Osteoblast (primary cell): ENCODE measurements around the gene SLC7A8. TPM values are rescaled to one million over a fixed set of nuclear protein-coding genes. Genes with fewer than 3 reads are reported as not detected.

Experiments
- DNase-seq: peaks from one replicate; pipeline ENCODE4 v3.0.0; 2011; ENCODE audit warnings: low spot score, mixed read lengths; ENCODE audit not compliant: insufficient read length; ENCODE audit errors: missing footprints
- H2AFZ ChIP-seq: 2 replicates; pipeline ENCODE4 v1.6.0; 2011; ENCODE audit warnings: mild to moderate bottlenecking, low read length
- H3K27ac ChIP-seq: 2 replicates; pipeline ENCODE4 v1.5.1; 2011; ENCODE audit warnings: mild to moderate bottlenecking, low read depth, low read length, moderate library complexity
- H3K27me3 ChIP-seq: 2 replicates; pipeline ENCODE4 v1.6.0; 2012; ENCODE audit warnings: mild to moderate bottlenecking, control low read depth, inconsistent platforms, low read length, moderate library complexity; ENCODE audit not compliant: insufficient read depth
- H3K36me3 ChIP-seq: 2 replicates; pipeline ENCODE4 v1.5.1; 2011; ENCODE audit warnings: mild to moderate bottlenecking, low read length, control low read depth, moderate library complexity; ENCODE audit not compliant: insufficient read depth
- H3K4me1 ChIP-seq: 2 replicates; pipeline ENCODE4 v1.5.1; 2011; ENCODE audit warnings: mild to moderate bottlenecking, low read length, control low read depth, moderate library complexity; ENCODE audit not compliant: insufficient read depth
- H3K4me2 ChIP-seq: 2 replicates; pipeline ENCODE4 v1.6.0; 2011; ENCODE audit warnings: mild to moderate bottlenecking, low read length; ENCODE audit not compliant: insufficient read depth
- H3K4me3 ChIP-seq: fragments of 200-600 bp; sonication (generic); 3 replicates; pipeline ENCODE4 v1.5.1; 2012; ENCODE audit warnings: mild to moderate bottlenecking, low read length, inconsistent platforms; ENCODE audit not compliant: insufficient read depth
- H3K79me2 ChIP-seq: 2 replicates; pipeline ENCODE4 v1.6.0; 2012; ENCODE audit warnings: mild to moderate bottlenecking, low read length, control low read depth, inconsistent platforms; ENCODE audit not compliant: insufficient read depth
- H3K9me3 ChIP-seq: 2 replicates; pipeline ENCODE4 v1.5.1; 2011; ENCODE audit warnings: low read depth, low read length, control low read depth
- H4K20me1 ChIP-seq: 2 replicates; pipeline ENCODE4 v1.6.0; 2012; ENCODE audit warnings: mild to moderate bottlenecking, low read length, control low read depth; ENCODE audit not compliant: insufficient read depth
- total RNA-seq: library from RNA; depleted of rRNA; stranded (reverse); fragments of >200 nt; gene quantifications from 2 replicates; pipeline ENCODE4 v1.2.3, GENCODE V29; 2012
- TF ChIP-seq, protein P1 (sequence below): IDR thresholded peaks from 2 replicates; pipeline ENCODE4 v1.5.1; 2011; ENCODE audit warnings: mild to moderate bottlenecking, low read depth, low read length, moderate library complexity; ENCODE audit errors: extremely low read depth

SLC7A8 gene
- total RNA-seq, 1 donor = 4.3 TPM

DNA sequence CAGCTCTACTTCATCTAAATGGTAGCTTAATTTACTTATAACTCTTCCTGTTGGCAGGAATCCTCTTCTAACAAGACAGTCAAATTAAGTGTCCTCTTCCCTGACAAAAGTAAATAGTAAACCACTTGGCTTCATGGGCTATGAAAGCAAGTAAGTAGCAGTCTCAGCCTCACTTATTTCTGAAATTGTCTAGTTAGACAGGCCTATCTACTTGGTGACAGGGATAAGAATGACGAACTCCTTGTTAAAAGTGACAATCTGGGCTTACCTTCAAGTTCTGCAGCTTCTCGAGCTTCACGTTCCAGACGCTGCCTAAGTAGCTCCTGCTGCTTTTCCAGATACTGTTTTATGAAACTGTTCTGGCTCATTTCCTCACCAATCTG is 93.2 kb downstream of the SLC7A8 start:
- Histone ChIP-seq H3K79me2 (peaks cover 82% of the 10 kb centered on the region), H3K36me3 (peaks cover 63% of the 10 kb centered on the region), H3K27me3 (no peaks in the 10 kb centered on the region), H3K9me3 (no peaks in the 10 kb centered on the region), H3K4me3 (no peak overlapping the region), H3K4me2 (no peak overlapping the region), H3K4me1 (peaks cover 25% of the 10 kb centered on the region), H3K27ac (no peak overlapping the region), H2AFZ (no peak overlapping the region), H4K20me1 (peaks cover 22% of the 10 kb centered on the region)
- TF ChIP-seq, protein P1, sequence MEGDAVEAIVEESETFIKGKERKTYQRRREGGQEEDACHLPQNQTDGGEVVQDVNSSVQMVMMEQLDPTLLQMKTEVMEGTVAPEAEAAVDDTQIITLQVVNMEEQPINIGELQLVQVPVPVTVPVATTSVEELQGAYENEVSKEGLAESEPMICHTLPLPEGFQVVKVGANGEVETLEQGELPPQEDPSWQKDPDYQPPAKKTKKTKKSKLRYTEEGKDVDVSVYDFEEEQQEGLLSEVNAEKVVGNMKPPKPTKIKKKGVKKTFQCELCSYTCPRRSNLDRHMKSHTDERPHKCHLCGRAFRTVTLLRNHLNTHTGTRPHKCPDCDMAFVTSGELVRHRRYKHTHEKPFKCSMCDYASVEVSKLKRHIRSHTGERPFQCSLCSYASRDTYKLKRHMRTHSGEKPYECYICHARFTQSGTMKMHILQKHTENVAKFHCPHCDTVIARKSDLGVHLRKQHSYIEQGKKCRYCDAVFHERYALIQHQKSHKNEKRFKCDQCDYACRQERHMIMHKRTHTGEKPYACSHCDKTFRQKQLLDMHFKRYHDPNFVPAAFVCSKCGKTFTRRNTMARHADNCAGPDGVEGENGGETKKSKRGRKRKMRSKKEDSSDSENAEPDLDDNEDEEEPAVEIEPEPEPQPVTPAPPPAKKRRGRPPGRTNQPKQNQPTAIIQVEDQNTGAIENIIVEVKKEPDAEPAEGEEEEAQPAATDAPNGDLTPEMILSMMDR = no peak
- DNase-seq = no peak

DNA sequence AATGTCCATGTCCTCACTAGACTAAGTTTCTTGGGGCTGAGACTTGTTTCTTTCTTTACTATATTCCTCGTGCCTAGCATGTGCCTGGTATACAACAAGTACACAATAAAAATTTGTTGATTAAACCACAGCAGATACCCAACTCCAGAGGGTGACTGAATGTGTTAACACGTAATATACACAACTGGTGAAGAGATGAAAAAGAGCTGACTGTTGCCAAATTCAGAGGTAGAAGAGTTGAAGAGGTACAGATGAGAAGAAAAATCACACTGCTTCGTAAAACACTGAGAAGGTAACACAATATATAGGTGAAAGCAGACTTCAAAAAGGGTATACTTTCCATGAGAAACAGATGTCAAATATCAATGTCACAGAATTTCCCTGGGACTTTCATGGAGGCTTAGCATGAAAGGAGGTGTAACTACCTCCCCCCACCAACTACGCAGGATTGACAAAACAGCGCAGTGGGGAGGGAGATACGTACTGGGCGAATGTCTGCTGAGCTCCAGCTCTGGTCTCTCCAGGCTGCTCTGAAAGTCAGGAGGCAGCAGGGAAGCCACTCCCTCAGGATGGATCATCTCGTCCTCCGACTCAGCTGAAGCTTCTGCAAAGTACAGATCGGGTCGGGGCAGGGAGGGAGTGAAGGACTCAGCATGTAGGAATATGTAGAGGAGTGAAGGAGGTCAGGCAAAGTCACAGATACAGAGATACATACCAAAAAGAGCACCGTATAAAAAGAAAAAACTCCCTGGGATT is 93.8 kb downstream of the SLC7A8 start:
- H4K20me1 ChIP-seq = peaks cover 22% of the 10 kb centered on the region
- no peak overlapping the region for H3K27ac ChIP-seq
- no peak for DNase-seq
- H3K27me3 ChIP-seq = no peaks in the 10 kb centered on the region
- no peak overlapping the region for H2AFZ ChIP-seq
- H3K79me2 ChIP-seq = peaks cover 82% of the 10 kb centered on the region
- no peaks in the 10 kb centered on the region for H3K9me3 ChIP-seq
- no peak overlapping the region for H3K4me2 ChIP-seq
- peaks cover 27% of the 10 kb centered on the region for H3K4me1 ChIP-seq
- H3K4me3 ChIP-seq = no peak overlapping the region
- peaks cover 66% of the 10 kb centered on the region for H3K36me3 ChIP-seq
- TF ChIP-seq, protein P1 = no peak

DNA sequence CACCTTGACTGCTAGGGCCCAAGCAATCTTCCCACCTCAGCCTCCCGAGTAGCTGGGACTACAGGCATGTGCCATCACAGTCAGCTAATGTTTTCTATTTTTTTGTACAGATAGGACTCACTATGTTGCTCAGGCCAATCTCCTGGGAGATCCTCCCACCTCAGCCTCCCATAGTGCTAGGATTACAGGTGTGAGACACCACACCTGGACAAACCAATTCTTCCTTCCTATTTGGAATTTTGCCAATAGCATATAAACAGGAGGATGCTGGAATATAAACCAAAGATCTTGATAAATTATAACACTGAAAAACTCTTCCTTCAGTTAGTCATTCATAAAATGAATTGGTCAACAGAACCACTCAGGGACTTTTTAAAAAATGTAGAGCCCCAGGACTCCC is 96.9 kb downstream of the SLC7A8 start:
- Histone ChIP-seq H4K20me1 (peaks cover 6% of the 10 kb centered on the region), H3K4me3 (no peak overlapping the region), H2AFZ (no peak overlapping the region), H3K79me2 (peaks cover 74% of the 10 kb centered on the region), H3K36me3 (peaks cover 72% of the 10 kb centered on the region), H3K4me1 (peaks cover 14% of the 10 kb centered on the region), H3K27ac (peak overlapping the region; percentile 12), H3K4me2 (no peak overlapping the region), H3K9me3 (no peaks in the 10 kb centered on the region), H3K27me3 (no peaks in the 10 kb centered on the region)
- no peak for DNase-seq
- TF ChIP-seq, protein P1 = no peak

DNA sequence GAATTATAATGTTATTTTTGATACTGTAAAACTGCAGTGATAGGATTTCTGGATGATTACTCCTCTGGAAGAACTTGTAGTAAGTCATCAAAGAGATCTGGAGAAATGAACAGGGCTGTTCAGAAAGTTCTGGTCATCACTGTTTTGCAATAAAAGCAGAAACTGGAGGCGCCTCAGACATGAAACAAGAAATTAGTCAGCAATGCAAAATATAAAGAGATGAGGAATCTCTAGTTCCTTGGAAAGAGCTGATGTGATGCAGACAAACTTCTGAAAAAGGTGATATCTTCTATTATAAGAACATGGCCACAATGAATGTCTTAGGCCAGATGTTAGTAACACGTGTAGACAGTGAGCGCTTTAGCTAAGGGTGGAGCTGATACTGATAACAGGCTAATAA is 98.0 kb downstream of the SLC7A8 start:
- H3K27ac ChIP-seq = peak overlapping the region; percentile 46
- no peak overlapping the region for H3K4me3 ChIP-seq
- H3K27me3 ChIP-seq = no peaks in the 10 kb centered on the region
- peaks cover 67% of the 10 kb centered on the region for H3K79me2 ChIP-seq
- no peak overlapping the region for H3K4me2 ChIP-seq
- no peak overlapping the region for H2AFZ ChIP-seq
- TF ChIP-seq, protein P1 = no peak
- no peaks in the 10 kb centered on the region for H3K9me3 ChIP-seq
- DNase-seq = no peak
- H3K36me3 ChIP-seq = peaks cover 75% of the 10 kb centered on the region
- peaks cover 22% of the 10 kb centered on the region for H3K4me1 ChIP-seq
- H4K20me1 ChIP-seq = peaks cover 4% of the 10 kb centered on the region
